Endodermal cell (in vitro differentiated cells): Measurements from ENCODE around the gene ZNF644. TPM values are rescaled to one million over a fixed set of nuclear protein-coding genes. Genes with fewer than 3 reads are reported as not detected.

Experiments used
- DNase-seq: peaks from one replicate; pipeline ENCODE4 v3.0.0-alpha.2; 2017
- H3K27ac ChIP-seq: 2 replicates; pipeline ENCODE4 v1.5.1; 2013; ENCODE audit warnings: mild to moderate bottlenecking, low read depth, low read length, moderate library complexity
- H3K27me3 ChIP-seq: 2 replicates; pipeline ENCODE4 v1.6.1; 2013; ENCODE audit warnings: mild to moderate bottlenecking, low read length, moderate library complexity; ENCODE audit not compliant: insufficient read depth, control insufficient read depth, poor library complexity, severe bottlenecking
- H3K36me3 ChIP-seq: 2 replicates; pipeline ENCODE4 v1.7.0; 2013; ENCODE audit warnings: mild to moderate bottlenecking, low read length, moderate library complexity; ENCODE audit not compliant: control insufficient read depth, insufficient read depth
- H3K4me1 ChIP-seq: one replicate; pipeline ENCODE4 v1.7.0; 2013; ENCODE audit warnings: low read length; ENCODE audit not compliant: control insufficient read depth, insufficient read depth
- H3K4me3 ChIP-seq: 2 replicates; pipeline ENCODE4 v1.5.1; 2013; ENCODE audit warnings: mild to moderate bottlenecking, low read length, moderate library complexity
- H3K9ac ChIP-seq: 2 replicates; pipeline ENCODE4 v1.6.1; 2013; ENCODE audit warnings: mild to moderate bottlenecking, low read length, moderate library complexity; ENCODE audit not compliant: poor library complexity, severe bottlenecking; ENCODE audit errors: extremely low read depth
- H3K9me3 ChIP-seq: 2 replicates; pipeline ENCODE4 v1.6.1; 2013; ENCODE audit warnings: mild to moderate bottlenecking, low read length, moderate library complexity; ENCODE audit not compliant: control insufficient read depth
- H3K27ac Mint-ChIP-seq: 2 replicates; pipeline ENCODE4 v1.8.0; 2020; ENCODE audit warnings: mixed read lengths
- H3K27me3 Mint-ChIP-seq: 2 replicates; pipeline ENCODE4 v1.8.0; 2021; ENCODE audit warnings: mild to moderate bottlenecking, mixed read lengths; ENCODE audit not compliant: insufficient read depth
- H3K36me3 Mint-ChIP-seq: 2 replicates; pipeline ENCODE4 v1.8.0; 2020; ENCODE audit warnings: low read depth, mixed read lengths
- H3K4me1 Mint-ChIP-seq: 2 replicates; pipeline ENCODE4 v1.8.0; 2020; ENCODE audit warnings: mixed read lengths
- H3K4me3 Mint-ChIP-seq: 2 replicates; pipeline ENCODE4 v1.8.0; 2020; ENCODE audit warnings: mild to moderate bottlenecking, moderate library complexity, mixed read lengths
- H3K9me3 Mint-ChIP-seq: 2 replicates; pipeline ENCODE4 v1.8.0; 2020; ENCODE audit warnings: mild to moderate bottlenecking, mixed read lengths
- CTCF ChIP-seq: fragments of 200-600 bp; sonication (generic); conservative IDR thresholded peaks from 2 replicates; pipeline ENCODE4 v1.5.0; 2021; ENCODE audit warnings: antibody characterized with exemption, mild to moderate bottlenecking
- WGBS, 2 experiments: methylation state at CpG; one replicate each; pipeline versions ENCODE4 v1.1.5 to v1.1.7; 2013; ENCODE audit warnings: missing lambda C conversion rate in 2 of 2, mixed read lengths in 1 of 2; ENCODE audit not compliant: insufficient coverage in 1 of 2, insufficient read length in 1 of 2; 5-methylcytosine and 5-hydroxymethylcytosine counted together
- total RNA-seq, 2 donors: library from RNA; stranded (reverse); fragmentation: NEBNext Ultra II Directional in 1 of 2; extraction: Animal tissue kit (Norgen Biotek cat#: 25700) in 1 of 2; gene quantifications; 2 replicates in 1 of 2; 3 replicates in 1 of 2; pipeline ENCODE4 v1.2.1, GENCODE V29; 2021

ZNF644 gene
- total RNA-seq, 2 donors from 2014 or later: 57.5 to 75.7 TPM

GRCh38 chr1:90994461-90994860 lies 27.4 kb downstream of the ZNF644 start:
- H3K27ac ChIP-seq: no peak overlapping the region

GRCh38 chr1:90993245-90993644 lies 28.6 kb downstream of the ZNF644 start:
- H3K4me1 Mint-ChIP-seq: no peaks in the 10 kb centered on the region
- no peak for DNase-seq
- no peak overlapping the region for H3K4me3 Mint-ChIP-seq
- 94 to 100% methylated on average over 2 of the region's 2 CpGs for WGBS, 2 experiments
- no peak overlapping the region for H3K27ac Mint-ChIP-seq
- Histone ChIP-seq H3K4me3 (no peak overlapping the region), H3K9ac (no peak overlapping the region), H3K27ac (no peak overlapping the region), H3K4me1 (no peaks in the 10 kb centered on the region), H3K27me3 (no peaks in the 10 kb centered on the region), H3K9me3 (peaks cover 73% of the 10 kb centered on the region), H3K36me3 (peaks cover 59% of the 10 kb centered on the region)
- TF ChIP-seq CTCF: no peak
- H3K9me3 Mint-ChIP-seq: peaks cover 62% of the 10 kb centered on the region
- peaks cover 87% of the 10 kb centered on the region for H3K36me3 Mint-ChIP-seq
- no peaks in the 10 kb centered on the region for H3K27me3 Mint-ChIP-seq

More at GRCh38 chr1:90994461-90994860, 27.4 kb downstream of the ZNF644 start:
- Mint-ChIP-seq H3K27ac (no peak overlapping the region), H3K4me1 (no peaks in the 10 kb centered on the region), H3K9me3 (peaks cover 62% of the 10 kb centered on the region), H3K4me3 (no peak overlapping the region), H3K36me3 (peaks cover 87% of the 10 kb centered on the region), H3K27me3 (no peaks in the 10 kb centered on the region)
- DNase-seq: no peak
- Histone ChIP-seq H3K9me3 (peaks cover 72% of the 10 kb centered on the region), H3K27me3 (no peaks in the 10 kb centered on the region), H3K4me1 (no peaks in the 10 kb centered on the region), H3K9ac (no peak overlapping the region), H3K4me3 (no peak overlapping the region), H3K36me3 (peaks cover 53% of the 10 kb centered on the region)
- no peak for TF ChIP-seq CTCF
- 100% methylated on average over 1 of the region's 1 CpG; no CpG with 5 or more reads in 1 of the 2 experiments for WGBS, 2 experiments

GRCh38 chr1:90990779-90991178 lies 31.1 kb downstream of the ZNF644 start:
- no peak overlapping the region for H3K9ac ChIP-seq

More at GRCh38 chr1:90990779-90991178, 31.1 kb downstream of the ZNF644 start:
- Mint-ChIP-seq H3K27ac (no peak overlapping the region), H3K9me3 (peaks cover 46% of the 10 kb centered on the region), H3K4me3 (no peak overlapping the region), H3K27me3 (no peaks in the 10 kb centered on the region), H3K4me1 (no peaks in the 10 kb centered on the region), H3K36me3 (peaks cover 71% of the 10 kb centered on the region)
- TF ChIP-seq CTCF: no peak
- WGBS, 2 experiments: 97 to 100% methylated on average over 2 to 4 of the region's 4 CpGs
- no peak for DNase-seq
- Histone ChIP-seq H3K4me1 (no peaks in the 10 kb centered on the region), H3K36me3 (peaks cover 41% of the 10 kb centered on the region), H3K27me3 (no peaks in the 10 kb centered on the region), H3K9me3 (peaks cover 56% of the 10 kb centered on the region), H3K27ac (no peak overlapping the region), H3K4me3 (no peak overlapping the region)
